ENCODE measurements around the gene RPS23.

DNA sequence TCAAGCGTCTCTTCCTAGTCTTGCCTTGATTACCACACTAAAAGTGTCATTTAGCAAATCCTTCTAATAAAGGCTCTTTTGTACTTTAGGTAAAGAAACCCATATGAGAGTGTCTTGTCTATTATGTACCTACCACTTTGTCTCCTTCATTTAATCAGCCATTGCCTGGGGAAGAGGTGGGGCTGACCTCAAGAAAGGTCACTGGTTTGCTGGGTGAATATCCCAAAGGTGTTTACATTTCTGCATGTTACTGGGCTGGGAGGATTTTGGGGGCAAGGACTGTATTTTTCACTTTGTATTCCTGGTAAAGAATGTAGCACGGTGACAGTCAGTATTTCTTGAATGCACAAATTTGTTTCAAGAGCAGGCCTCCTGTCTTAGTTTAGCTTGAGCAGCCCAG is 11.9 kb upstream of the RPS23 start:
- TF ChIP-seq, protein P1, sequence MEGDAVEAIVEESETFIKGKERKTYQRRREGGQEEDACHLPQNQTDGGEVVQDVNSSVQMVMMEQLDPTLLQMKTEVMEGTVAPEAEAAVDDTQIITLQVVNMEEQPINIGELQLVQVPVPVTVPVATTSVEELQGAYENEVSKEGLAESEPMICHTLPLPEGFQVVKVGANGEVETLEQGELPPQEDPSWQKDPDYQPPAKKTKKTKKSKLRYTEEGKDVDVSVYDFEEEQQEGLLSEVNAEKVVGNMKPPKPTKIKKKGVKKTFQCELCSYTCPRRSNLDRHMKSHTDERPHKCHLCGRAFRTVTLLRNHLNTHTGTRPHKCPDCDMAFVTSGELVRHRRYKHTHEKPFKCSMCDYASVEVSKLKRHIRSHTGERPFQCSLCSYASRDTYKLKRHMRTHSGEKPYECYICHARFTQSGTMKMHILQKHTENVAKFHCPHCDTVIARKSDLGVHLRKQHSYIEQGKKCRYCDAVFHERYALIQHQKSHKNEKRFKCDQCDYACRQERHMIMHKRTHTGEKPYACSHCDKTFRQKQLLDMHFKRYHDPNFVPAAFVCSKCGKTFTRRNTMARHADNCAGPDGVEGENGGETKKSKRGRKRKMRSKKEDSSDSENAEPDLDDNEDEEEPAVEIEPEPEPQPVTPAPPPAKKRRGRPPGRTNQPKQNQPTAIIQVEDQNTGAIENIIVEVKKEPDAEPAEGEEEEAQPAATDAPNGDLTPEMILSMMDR (IDR thresholded peaks at IDR 0.05), result no peak
- TF ChIP-seq NR2C2 (CRISPR knock-in tag; IDR thresholded peaks at IDR 0.05), result no peak
- no peak for TF ChIP-seq ETV6 (CRISPR knock-in tag; IDR thresholded peaks at IDR 0.05)
- TF ChIP-seq TP53 (CRISPR knock-in tag; IDR thresholded peaks at IDR 0.05), result no peak
- TF ChIP-seq, protein P2, sequence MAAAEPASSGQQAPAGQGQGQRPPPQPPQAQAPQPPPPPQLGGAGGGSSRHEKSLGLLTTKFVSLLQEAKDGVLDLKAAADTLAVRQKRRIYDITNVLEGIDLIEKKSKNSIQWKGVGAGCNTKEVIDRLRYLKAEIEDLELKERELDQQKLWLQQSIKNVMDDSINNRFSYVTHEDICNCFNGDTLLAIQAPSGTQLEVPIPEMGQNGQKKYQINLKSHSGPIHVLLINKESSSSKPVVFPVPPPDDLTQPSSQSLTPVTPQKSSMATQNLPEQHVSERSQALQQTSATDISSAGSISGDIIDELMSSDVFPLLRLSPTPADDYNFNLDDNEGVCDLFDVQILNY (CRISPR knock-in tag; IDR thresholded peaks at IDR 0.05), result no peak
- no peak for TF ChIP-seq NFATC4 (CRISPR knock-in tag; IDR thresholded peaks at IDR 0.05)
- TF ChIP-seq, protein P3, sequence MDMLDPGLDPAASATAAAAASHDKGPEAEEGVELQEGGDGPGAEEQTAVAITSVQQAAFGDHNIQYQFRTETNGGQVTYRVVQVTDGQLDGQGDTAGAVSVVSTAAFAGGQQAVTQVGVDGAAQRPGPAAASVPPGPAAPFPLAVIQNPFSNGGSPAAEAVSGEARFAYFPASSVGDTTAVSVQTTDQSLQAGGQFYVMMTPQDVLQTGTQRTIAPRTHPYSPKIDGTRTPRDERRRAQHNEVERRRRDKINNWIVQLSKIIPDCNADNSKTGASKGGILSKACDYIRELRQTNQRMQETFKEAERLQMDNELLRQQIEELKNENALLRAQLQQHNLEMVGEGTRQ (CRISPR knock-in tag; IDR thresholded peaks at IDR 0.05), result no peak
- no peak for TF ChIP-seq TEAD1 (CRISPR knock-in tag; IDR thresholded peaks at IDR 0.05)
- TF ChIP-seq, protein P4, sequence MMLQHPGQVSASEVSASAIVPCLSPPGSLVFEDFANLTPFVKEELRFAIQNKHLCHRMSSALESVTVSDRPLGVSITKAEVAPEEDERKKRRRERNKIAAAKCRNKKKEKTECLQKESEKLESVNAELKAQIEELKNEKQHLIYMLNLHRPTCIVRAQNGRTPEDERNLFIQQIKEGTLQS (CRISPR knock-in tag; conservative IDR thresholded peaks at IDR 0.05), result no peak
- no peak for TF ChIP-seq FOXP1 (CRISPR knock-in tag; IDR thresholded peaks at IDR 0.05; ENCODE audit: borderline replicate concordance)
- TF ChIP-seq, protein P5, sequence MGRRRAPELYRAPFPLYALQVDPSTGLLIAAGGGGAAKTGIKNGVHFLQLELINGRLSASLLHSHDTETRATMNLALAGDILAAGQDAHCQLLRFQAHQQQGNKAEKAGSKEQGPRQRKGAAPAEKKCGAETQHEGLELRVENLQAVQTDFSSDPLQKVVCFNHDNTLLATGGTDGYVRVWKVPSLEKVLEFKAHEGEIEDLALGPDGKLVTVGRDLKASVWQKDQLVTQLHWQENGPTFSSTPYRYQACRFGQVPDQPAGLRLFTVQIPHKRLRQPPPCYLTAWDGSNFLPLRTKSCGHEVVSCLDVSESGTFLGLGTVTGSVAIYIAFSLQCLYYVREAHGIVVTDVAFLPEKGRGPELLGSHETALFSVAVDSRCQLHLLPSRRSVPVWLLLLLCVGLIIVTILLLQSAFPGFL (CRISPR knock-in tag; IDR thresholded peaks at IDR 0.05; ENCODE audit: borderline replicate concordance), result no peak
- TF ChIP-seq CREM (CRISPR knock-in tag; IDR thresholded peaks at IDR 0.05), result no peak
- TF ChIP-seq SMAD4 (CRISPR knock-in tag; IDR thresholded peaks at IDR 0.05), result no peak
- TF ChIP-seq ZNF416 (CRISPR knock-in tag; IDR thresholded peaks at IDR 0.05), result no peak

All from WTC11 (cell line).